Neural progenitor cell (in vitro differentiated cells): ENCODE data around the gene INPP5F.

Source experiments
- CTCF ChIP-seq: fragments of 200-600 bp; sonication (generic); IDR thresholded peaks from 2 replicates; pipeline ENCODE4 v1.5.1; 2017; ENCODE audit warnings: antibody characterized with exemption, mild to moderate bottlenecking
- EZH2 ChIP-seq: fragments of 200-600 bp; sonication (generic); IDR thresholded peaks from 2 replicates; pipeline ENCODE4 v1.6.1; 2017; ENCODE audit warnings: antibody characterized with exemption, mild to moderate bottlenecking, moderate library complexity

- TF ChIP-seq CTCF: no peak
- no peak for TF ChIP-seq EZH2
Measured at GRCh38 chr10:119761106-119761505, 35.3 kb downstream of the INPP5F start.
